ENCODE measurements around the gene SGCD.

DNA sequence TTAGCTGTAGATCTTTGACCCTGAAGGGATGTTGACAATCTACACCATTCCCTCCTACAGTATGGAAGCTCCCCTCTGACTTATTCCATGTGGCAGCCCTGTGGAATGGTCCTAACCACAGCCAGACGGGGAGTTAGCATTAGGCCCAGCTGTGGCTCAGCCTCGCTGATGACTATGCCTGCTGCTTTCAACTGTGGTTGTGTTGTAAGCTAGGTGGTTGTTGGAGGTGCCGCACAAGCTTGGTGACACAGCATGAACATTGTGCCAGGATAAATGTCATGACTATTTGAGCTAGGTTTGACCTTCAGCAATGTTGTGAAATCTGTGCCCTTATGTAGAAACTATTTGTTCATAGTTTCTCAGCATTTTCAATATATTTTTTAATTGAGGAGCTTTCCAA lies 40.6 kb downstream of the SGCD start:
- TF ChIP-seq CTCF (IDR thresholded peaks at IDR 0.05): no peak
- no peak for TF ChIP-seq POLR2A (IDR thresholded peaks at IDR 0.05)
